Stomach (tissue), 9 donors: Measurements from ENCODE around the gene GRAP. TPM values are rescaled to one million over a fixed set of nuclear protein-coding genes. Genes with fewer than 3 reads are reported as not detected.

Source experiments
- DNase-seq, 2 donors: peaks; one replicate each; pipeline versions ENCODE4 v3.0.0 to v3.0.0-alpha.2; 2013 to 2019
- H3K27ac ChIP-seq, 5 donors: fragments of 200-600 bp in 4 of 5; sonication (generic) in 4 of 5; one replicate each; pipeline ENCODE4 v1.5.1; 2013 to 2019; ENCODE audit warnings: mild to moderate bottlenecking in 1 of 5, moderate library complexity in 1 of 5
- H3K27me3 ChIP-seq, 3 donors: fragments of 200-600 bp; sonication (generic); one replicate each; pipeline ENCODE4 v1.5.1; 2017 to 2019; ENCODE audit warnings: mixed run types in 1 of 3
- H3K36me3 ChIP-seq, 4 donors: fragments of 200-600 bp; sonication (generic); 1 replicate in 3 of 4; 2 replicates in 1 of 4; pipeline ENCODE4 v1.5.1; 2016 to 2019
- H3K4me1 ChIP-seq, 4 donors: fragments of 200-600 bp; sonication (generic); one replicate each; pipeline ENCODE4 v1.5.1; 2016 to 2019
- H3K4me3 ChIP-seq, 4 donors: fragments of 200-600 bp; sonication (generic) in 3 of 4; one replicate each; pipeline ENCODE4 v1.5.1; 2016 to 2019; ENCODE audit warnings: mild to moderate bottlenecking in 1 of 4
- H3K9me3 ChIP-seq, 4 donors: fragments of 200-600 bp; sonication (generic); one replicate each; pipeline ENCODE4 v1.5.1; 2016 to 2019
- CTCF ChIP-seq, 7 experiments: fragments of 450-650 bp in 4 of 7; fragments of 200-600 bp in 3 of 7; sonication (generic) in 3 of 7; IDR thresholded peaks; one replicate each; pipeline ENCODE4 v1.5.1; 2016 to 2019; ENCODE audit warnings: antibody characterized with exemption in 7 of 7, control low read depth in 2 of 7, mild to moderate bottlenecking in 1 of 7
- EP300 ChIP-seq: sonication (generic); formaldehyde crosslinking; IDR thresholded peaks from one replicate; pipeline ENCODE4 v1.6.1; 2017; ENCODE audit warnings: antibody characterized with exemption
- POLR2A ChIP-seq, 4 donors: fragments of 450-650 bp; IDR thresholded peaks; one replicate each; pipeline ENCODE4 v1.6.1; 2016; ENCODE audit warnings: antibody characterized with exemption in 4 of 4, control low read depth in 2 of 4, mild to moderate bottlenecking in 1 of 4, moderate library complexity in 1 of 4
- POLR2AphosphoS5 ChIP-seq, 3 donors: sonication (generic); formaldehyde crosslinking; IDR thresholded peaks; one replicate each; pipeline ENCODE4 v1.6.1; 2016; ENCODE audit warnings: antibody characterized with exemption in 3 of 3
- WGBS, 5 donors: extraction: QIAGEN DNeasy Blood & Tissue Kit in 3 of 5; methylation state at CpG; one replicate each; pipeline versions ENCODE4 v1.1.5 to v1.1.7; 2013 to 2018; 5-methylcytosine and 5-hydroxymethylcytosine counted together
- intact Hi-C: fragments of 100-400 bp; cut with DNase I; formaldehyde crosslinking; loops from one replicate; pipeline ENCODE4 v1.15.1; 2023; ENCODE audit warnings: low total_unique reads
- polyA plus RNA-seq, 3 donors: library from polyadenylated mRNA; stranded (reverse); fragments of 200-250 nt; gene quantifications; one replicate each; pipeline ENCODE4 v1.2.3, GENCODE V29; 2013
- total RNA-seq, 5 donors: library from RNA; depleted of rRNA; stranded (reverse); fragments of >200 nt; gene quantifications; one replicate each; pipeline versions ENCODE4 v1.1.0 to v1.2.3, GENCODE V29; 2014 to 2016
- donor health status: healthy with polysubstance abuse.
- donor health status: Bipolar disorder and iron deficiency.
- donor health status: healthy.

The GRAP gene
- total and polyA plus RNA-seq, 8 donors, result 0.87 to 92.2 (median 2.9) TPM

GRCh38 chr17:19012171-19013080 is 34.3 kb downstream of the GRAP start:
- intact Hi-C loops, result no loop called here
- TF ChIP-seq POLR2AphosphoS5 (IDR thresholded peaks at IDR 0.05) (no peak), EP300 (no peak), POLR2A (IDR thresholded peaks at IDR 0.05) (no peak), CTCF (IDR thresholded peaks at IDR 0.05) (no peak)
- Histone ChIP-seq H3K9me3 (no peaks in the 10 kb centered on the region), H3K36me3 (no peaks in the 10 kb centered on the region), H3K27me3 (no peaks in the 10 kb centered on the region), H3K4me1 (peaks cover 0 to 14% (median 0%) of the 10 kb centered on the region in 4 donors), H3K27ac (no peak overlapping the region), H3K4me3 (no peak overlapping the region)
- DNase-seq, result no peak
- WGBS, 5 donors, result 92 to 99% (median 94%) methylated on average over 15 to 22 of the region's 22 CpGs

- Histone ChIP-seq H3K27me3 (no peaks in the 10 kb centered on the region), H3K4me1 (peaks cover 0 to 14% (median 0%) of the 10 kb centered on the region in 4 donors), H3K9me3 (no peaks in the 10 kb centered on the region), H3K4me3 (no peak overlapping the region), H3K36me3 (no peaks in the 10 kb centered on the region), H3K27ac (no peak overlapping the region)
- TF ChIP-seq EP300 (no peak), POLR2A (IDR thresholded peaks at IDR 0.05) (no peak), POLR2AphosphoS5 (IDR thresholded peaks at IDR 0.05) (no peak), CTCF (IDR thresholded peaks at IDR 0.05) (no peak)
- DNase-seq, result no peak
- 74 to 85% (median 80%) methylated on average over 6 of the region's 6 CpGs for WGBS, 5 donors
- intact Hi-C loops, result no loop called here
These were observed 35.2 kb downstream of the GRAP start for GRCh38 chr17:19011581-19011980.

GRCh38 chr17:19010729-19011505 is 35.8 kb downstream of the GRAP start:
- intact Hi-C loops, result no loop called here
- peak; percentile 50 to 77 for DNase-seq
- no peak overlapping the region for H3K27ac ChIP-seq
- no peaks in the 10 kb centered on the region for H3K36me3 ChIP-seq
- H3K9me3 ChIP-seq, result no peaks in the 10 kb centered on the region
- no peak overlapping the region for H3K4me3 ChIP-seq
- peaks cover 0 to 14% (median 0%) of the 10 kb centered on the region in 4 donors for H3K4me1 ChIP-seq
- no peak for TF ChIP-seq POLR2A (IDR thresholded peaks at IDR 0.05)
- TF ChIP-seq POLR2AphosphoS5 (IDR thresholded peaks at IDR 0.05), result peak in 1 of 3 donors; percentile 23
- no peak for TF ChIP-seq CTCF (IDR thresholded peaks at IDR 0.05)
- TF ChIP-seq EP300, result no peak
- 52 to 65% (median 60%) methylated on average over 11 of the region's 11 CpGs for WGBS, 5 donors
- H3K27me3 ChIP-seq, result no peaks in the 10 kb centered on the region

- intact Hi-C loops, result no loop called here
- H3K27ac ChIP-seq, result no peak overlapping the region
- 88 to 100% (median 97%) methylated on average over 12 of the region's 12 CpGs for WGBS, 5 donors
These were observed 36.8 kb downstream of the GRAP start for GRCh38 chr17:19009970-19010369.

More at GRCh38 chr17:19009970-19010369, 36.8 kb downstream of the GRAP start:
- peaks cover 2 to 14% (median 3%) of the 10 kb centered on the region in 4 donors for H3K4me1 ChIP-seq
- no peaks in the 10 kb centered on the region for H3K36me3 ChIP-seq
- no peak overlapping the region for H3K4me3 ChIP-seq
- H3K9me3 ChIP-seq, result no peaks in the 10 kb centered on the region
- TF ChIP-seq EP300 (no peak), POLR2A (IDR thresholded peaks at IDR 0.05) (no peak), CTCF (IDR thresholded peaks at IDR 0.05) (no peak), POLR2AphosphoS5 (IDR thresholded peaks at IDR 0.05) (no peak)
- H3K27me3 ChIP-seq, result no peaks in the 10 kb centered on the region
- DNase-seq, result no peak
